ENCODE results near the gene HYAL3. TPM values are rescaled to one million over a fixed set of nuclear protein-coding genes. Genes with fewer than 3 reads are reported as not detected.
A peak's percentile ranks its signal among the peaks of the same experiment; 100 is the strongest.
"Not testable (repeated sequence)": the region's sequence is repeated elsewhere in the genome, so short reads cannot be mapped to it uniquely, and the experiment has no call there.

The HYAL3 gene
- polyA plus RNA-seq, 1 experiment: 8.5 TPM

- DNase-seq (ENCODE audit: low read depth): no peak
- Histone ChIP-seq H3K36me3 (ENCODE audit: control insufficient read depth, insufficient read depth, low read length) (peaks cover 30% of the 10 kb centered on the region), H3K4me3 (ENCODE audit: low read depth, low read length) (no peak overlapping the region), H3K27me3 (ENCODE audit: control insufficient read depth, insufficient read depth, low read length) (no peaks in the 10 kb centered on the region)
- ChIA-PET CTCF (interaction anchor here (0.6 to 6.0 kb wide), 9 partner anchors 13 to 81 kb away, joined by 3 to 58 read pairs (median 3); partner anchors contain the start of genes GNAT1 and IFRD2), POLR2A (interaction anchor here (0.6 kb wide), 1 partner anchor 38 kb away, joined by 4 read pairs; no protein-coding TSS in a partner anchor)
- no peak for TF ChIP-seq CTCF (IDR thresholded peaks at IDR 0.05; ENCODE audit: insufficient read depth, low read depth, low read length)
Measured at GRCh38 chr3:50273689-50274065, 25.5 kb downstream of the HYAL3 start.

GRCh38 chr3:50272911-50273688, 26.1 kb downstream of the HYAL3 start:
- no peak for DNase-seq (ENCODE audit: low read depth)
- Histone ChIP-seq H3K27me3 (ENCODE audit: control insufficient read depth, insufficient read depth, low read length) (no peaks in the 10 kb centered on the region), H3K4me3 (ENCODE audit: low read depth, low read length) (no peak overlapping the region), H3K36me3 (ENCODE audit: control insufficient read depth, insufficient read depth, low read length) (peaks cover 29% of the 10 kb centered on the region)
- CTCF ChIA-PET: interaction anchor here (0.6 to 6.0 kb wide), 11 partner anchors 12 to 80 kb away, joined by 3 to 58 read pairs (median 3); partner anchors contain the start of genes GNAT1 and IFRD2
- POLR2A ChIA-PET: interaction anchor here (0.6 kb wide), 2 partner anchors 38 to 46 kb away, joined by 4 to 12 read pairs; no protein-coding TSS in a partner anchor
- peak; percentile 97 for TF ChIP-seq CTCF (IDR thresholded peaks at IDR 0.05; ENCODE audit: insufficient read depth, low read depth, low read length)

- ChIA-PET POLR2A (interaction anchor here (0.6 kb wide), 1 partner anchor 46 kb away, joined by 12 read pairs; no protein-coding TSS in a partner anchor), CTCF (interaction anchor here (0.7 to 6.0 kb wide), 8 partner anchors 8 to 80 kb away, joined by 3 to 58 read pairs (median 4); partner anchors contain the start of genes GNAT1 and IFRD2)
Measured at GRCh38 chr3:50272538-50272910, 26.7 kb downstream of the HYAL3 start.

GRCh38 chr3:50271314-50271936, 27.8 kb downstream of the HYAL3 start:
- H3K36me3 ChIP-seq (ENCODE audit: control insufficient read depth, insufficient read depth, low read length): peaks cover 23% of the 10 kb centered on the region
- CTCF ChIA-PET: interaction anchor here (1.0 to 6.0 kb wide), 7 partner anchors 10 to 149 kb away, joined by 3 to 58 read pairs (median 6); partner anchors contain the start of genes GNAT1 and IFRD2
- POLR2A ChIA-PET: no interaction called here
- H3K4me3 ChIP-seq (ENCODE audit: low read depth, low read length): no peak overlapping the region
- TF ChIP-seq CTCF (IDR thresholded peaks at IDR 0.05; ENCODE audit: insufficient read depth, low read depth, low read length): no peak
- H3K27me3 ChIP-seq (ENCODE audit: control insufficient read depth, insufficient read depth, low read length): no peaks in the 10 kb centered on the region
- DNase-seq (ENCODE audit: low read depth): no peak

More at GRCh38 chr3:50272538-50272910, 26.7 kb downstream of the HYAL3 start:
- not testable (repeated sequence) for DNase-seq (ENCODE audit: low read depth); H3K27me3 ChIP-seq (ENCODE audit: control insufficient read depth, insufficient read depth, low read length); H3K4me3 ChIP-seq (ENCODE audit: low read depth, low read length)
- H3K36me3 ChIP-seq (ENCODE audit: control insufficient read depth, insufficient read depth, low read length): peaks cover 27% of the 10 kb centered on the region

GRCh38 chr3:50270422-50271224, 28.6 kb downstream of the HYAL3 start:
- Histone ChIP-seq H3K4me3 (ENCODE audit: low read depth, low read length) (peak overlapping the region; percentile 50), H3K27me3 (ENCODE audit: control insufficient read depth, insufficient read depth, low read length) (no peaks in the 10 kb centered on the region), H3K36me3 (ENCODE audit: control insufficient read depth, insufficient read depth, low read length) (peaks cover 19% of the 10 kb centered on the region)
- ChIA-PET POLR2A (no interaction called here), CTCF (interaction anchor here (0.6 to 6.0 kb wide), 11 partner anchors 10 to 148 kb away, joined by 3 to 58 read pairs (median 6); partner anchors contain the start of genes GNAI2, GNAT1 and TUSC2)
- DNase-seq (ENCODE audit: low read depth): no peak
- TF ChIP-seq CTCF (IDR thresholded peaks at IDR 0.05; ENCODE audit: insufficient read depth, low read depth, low read length): no peak

Measured in BJ (cell line).